ENCODE data around the gene HTT. TPM values are rescaled to one million over a fixed set of nuclear protein-coding genes. Genes with fewer than 3 reads are reported as not detected.
A peak's percentile ranks its signal among the peaks of the same experiment; 100 is the strongest.

Gene HTT
- total and polyA plus RNA-seq, 10 donors = 10.0 to 124 (median 84.4) TPM

- whole genome bisulfite sequencing, 5 donors = 38 to 61% (median 54%) methylated on average over 2 of the region's 2 CpGs
- no peaks in the 10 kb centered on the region for H3K27me3 ChIP-seq (replicated peaks in 1 of 7)
- intact Hi-C loops (cut with DNase I; ENCODE audit: low total_unique reads) = no loop called here
- H3K9me3 ChIP-seq = no peaks in the 10 kb centered on the region
- H3K27ac ChIP-seq = peak overlapping the region in 6 of 8 donors; percentile 4 to 60 (median 54)
- peaks cover 33 to 87% (median 66%) of the 10 kb centered on the region in 6 donors for H3K4me1 ChIP-seq
- no peak overlapping the region for H3K4me3 ChIP-seq
- no peak for TF ChIP-seq POLR2A (IDR thresholded peaks at IDR 0.05)
- TF ChIP-seq CTCF (IDR thresholded peaks at IDR 0.05 in 8 of 11, conservative IDR thresholded peaks at IDR 0.05 in 3 of 11) = no peak
- peak in 1 of 3 donors; percentile 11 for TF ChIP-seq POLR2AphosphoS5 (IDR thresholded peaks at IDR 0.05)
- H3K36me3 ChIP-seq = no peaks in the 10 kb centered on the region
- peak; percentile 71 for DNase-seq
Measured at GRCh38 chr4:3077796-3078195, 3.3 kb downstream of the HTT start.

- Histone ChIP-seq H3K4me1 (peaks cover 28 to 89% (median 64%) of the 10 kb centered on the region in 6 donors), H3K9me3 (no peaks in the 10 kb centered on the region), H3K27ac (peak overlapping the region in 5 of 8 donors; percentile 14 to 60 (median 24)), H3K36me3 (no peaks in the 10 kb centered on the region), H3K4me3 (no peak overlapping the region), H3K27me3 (replicated peaks in 1 of 7) (no peaks in the 10 kb centered on the region)
- peak; percentile 69 for DNase-seq
- no peak for TF ChIP-seq CTCF (IDR thresholded peaks at IDR 0.05 in 8 of 11, conservative IDR thresholded peaks at IDR 0.05 in 3 of 11)
- TF ChIP-seq POLR2A (IDR thresholded peaks at IDR 0.05) = no peak
- peak in 1 of 3 donors; percentile 7 for TF ChIP-seq POLR2AphosphoS5 (IDR thresholded peaks at IDR 0.05)
- 30 to 54% (median 37%) methylated on average over 6 of the region's 6 CpGs for WGBS, 5 donors
- intact Hi-C loops (cut with DNase I; ENCODE audit: low total_unique reads) = no loop called here
Measured at GRCh38 chr4:3079694-3080123, 5.2 kb downstream of the HTT start.

- Histone ChIP-seq H3K27ac (no peak overlapping the region), H3K9me3 (no peaks in the 10 kb centered on the region), H3K4me3 (no peak overlapping the region), H3K36me3 (peaks cover 0 to 18% (median 12%) of the 10 kb centered on the region in 6 donors), H3K27me3 (replicated peaks in 1 of 7) (no peaks in the 10 kb centered on the region), H3K4me1 (peaks cover 15 to 70% (median 45%) of the 10 kb centered on the region in 6 donors)
- intact Hi-C loops (cut with DNase I; ENCODE audit: low total_unique reads) = no loop called here
- TF ChIP-seq CTCF (IDR thresholded peaks at IDR 0.05 in 8 of 11, conservative IDR thresholded peaks at IDR 0.05 in 3 of 11) = no peak
- WGBS, 5 donors = 68 to 87% (median 74%) methylated on average over 6 of the region's 6 CpGs
- DNase-seq = no peak
Measured at GRCh38 chr4:3082925-3083515, 8.5 kb downstream of the HTT start.

- intact Hi-C loops (cut with DNase I; ENCODE audit: low total_unique reads) = no loop called here
- Histone ChIP-seq H3K36me3 (peaks cover 0 to 25% (median 19%) of the 10 kb centered on the region in 6 donors), H3K27me3 (replicated peaks in 1 of 7) (no peaks in the 10 kb centered on the region), H3K4me3 (no peak overlapping the region), H3K9me3 (no peaks in the 10 kb centered on the region), H3K27ac (no peak overlapping the region), H3K4me1 (peaks cover 8 to 63% (median 38%) of the 10 kb centered on the region in 6 donors)
- TF ChIP-seq CTCF (IDR thresholded peaks at IDR 0.05 in 8 of 11, conservative IDR thresholded peaks at IDR 0.05 in 3 of 11) = no peak
- no peak for TF ChIP-seq POLR2A (IDR thresholded peaks at IDR 0.05)
- TF ChIP-seq POLR2AphosphoS5 (IDR thresholded peaks at IDR 0.05) = no peak
- DNase-seq = no peak
- whole genome bisulfite sequencing, 5 donors = 0 to 89% (median 56%) methylated on average over 1 of the region's 1 CpG
Measured at GRCh38 chr4:3083732-3084131, 9.3 kb downstream of the HTT start.

Measured in spleen (tissue), 11 donors.